ENCODE measurements around the gene NOLC1.

Gene NOLC1

DNA sequence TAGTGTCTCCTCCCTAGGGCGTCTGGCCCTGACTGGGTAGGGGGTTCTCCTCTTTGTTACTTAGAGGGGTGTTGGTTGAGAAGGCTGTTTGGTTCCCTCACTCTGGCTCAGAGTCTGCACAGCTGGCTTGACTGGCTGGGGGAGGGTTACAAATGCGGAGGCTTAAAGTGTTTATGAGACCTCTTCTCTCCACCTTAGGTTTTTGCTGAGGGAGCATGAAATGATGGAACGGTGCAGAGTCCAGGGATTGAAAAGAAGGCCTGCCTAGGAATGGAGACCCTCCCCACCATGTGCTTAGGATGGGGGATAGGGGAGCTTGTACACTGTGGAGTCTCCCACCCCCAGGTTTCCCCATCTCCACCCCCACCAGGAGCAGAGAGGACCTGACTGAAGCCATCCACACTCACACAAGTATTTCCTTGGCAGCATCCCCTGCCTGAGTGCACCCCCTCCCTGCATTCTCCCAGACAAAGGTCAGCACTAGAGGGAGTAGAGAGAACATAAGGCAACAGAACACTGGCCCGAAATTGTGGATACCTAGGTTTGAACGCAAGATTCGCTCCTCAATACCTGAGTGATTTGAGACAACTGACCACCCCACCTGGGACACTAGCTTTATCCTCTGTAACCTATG lies 30.3 kb upstream of the NOLC1 start:
- DNase-seq (ENCODE audit: low read depth in 2 of 2) = no peak

DNA sequence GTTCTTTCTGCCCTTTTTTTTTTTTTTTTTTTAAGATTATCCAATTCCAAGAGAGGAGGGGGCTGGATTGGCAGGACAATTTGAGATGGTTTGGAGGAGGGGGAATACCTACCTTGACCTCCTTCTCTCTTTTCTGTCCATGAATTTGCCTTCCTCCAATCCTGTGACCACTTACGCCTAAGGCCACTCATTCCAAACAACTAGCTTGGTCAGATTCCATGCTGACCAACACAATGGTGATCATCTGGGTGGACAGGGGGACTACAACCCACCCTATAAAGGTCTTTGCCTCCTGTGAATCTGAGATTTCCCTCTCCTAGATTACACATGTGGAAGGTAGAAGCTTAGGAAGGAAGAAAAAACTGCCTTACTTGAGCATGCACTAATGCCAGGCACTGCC lies 29.7 kb upstream of the NOLC1 start:
- no peak for DNase-seq (ENCODE audit: low read depth in 2 of 2)

DNA sequence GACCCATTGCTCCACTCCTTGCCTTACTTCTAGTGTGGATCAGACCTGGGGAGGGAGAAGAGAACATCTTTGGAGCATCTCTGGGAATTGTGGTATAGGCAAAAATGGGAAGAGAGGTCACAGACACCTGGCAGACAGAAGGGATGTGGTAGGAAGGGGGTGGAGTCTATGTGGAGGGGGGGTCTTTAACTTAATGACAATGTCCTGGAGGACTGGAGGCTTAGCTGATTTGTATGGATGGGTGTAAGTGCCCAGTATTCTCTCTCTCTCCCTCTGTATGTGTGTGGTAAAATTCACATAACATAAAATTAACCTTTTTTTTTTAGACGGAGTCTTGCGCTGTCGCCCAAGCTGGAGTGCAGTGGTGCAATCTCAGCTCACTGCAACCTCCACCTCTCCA lies 29.0 kb upstream of the NOLC1 start:
- no peak for DNase-seq (ENCODE audit: low read depth in 2 of 2)

DNA sequence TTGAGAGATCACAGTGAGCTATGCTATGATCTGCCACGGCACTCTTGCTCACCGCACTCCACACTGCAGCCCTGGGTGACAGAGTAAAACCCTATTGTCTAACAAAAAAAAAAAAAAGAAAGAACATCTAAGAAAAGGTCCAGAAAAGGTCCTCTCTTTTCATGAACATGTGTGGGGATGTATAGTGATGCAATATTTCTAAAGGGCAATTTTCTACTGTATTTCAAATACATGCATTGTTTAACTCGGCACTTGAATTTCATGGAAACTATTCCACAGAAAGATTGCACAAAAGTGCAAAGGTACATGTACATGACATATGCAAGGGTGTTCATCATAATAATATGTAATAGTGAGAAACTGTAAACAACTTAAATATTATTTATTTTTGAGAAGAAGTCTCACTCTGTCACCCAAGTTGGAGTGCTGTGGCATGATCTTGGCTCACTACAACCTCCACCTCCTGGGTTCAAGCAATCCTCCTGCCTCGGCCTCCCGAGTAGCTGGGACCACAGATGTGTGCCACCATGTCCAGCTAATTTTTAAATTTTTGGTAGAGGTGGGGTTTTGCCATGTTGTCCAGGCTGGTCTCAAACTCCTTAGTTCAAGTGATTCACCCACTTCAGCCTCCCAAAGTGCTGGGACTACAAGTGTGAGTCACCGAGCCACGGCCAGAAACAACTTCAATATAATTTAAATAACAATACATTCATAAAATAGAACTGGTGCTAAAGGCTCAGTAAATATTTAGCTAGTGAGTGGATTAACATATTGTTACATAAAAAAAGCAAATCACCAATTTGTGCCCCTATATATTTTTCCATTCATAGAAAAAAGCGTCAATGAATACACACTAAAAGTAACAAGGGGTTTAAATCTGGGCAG lies 20.7 kb upstream of the NOLC1 start:
- no peak for DNase-seq (ENCODE audit: low read depth in 2 of 2)

DNA sequence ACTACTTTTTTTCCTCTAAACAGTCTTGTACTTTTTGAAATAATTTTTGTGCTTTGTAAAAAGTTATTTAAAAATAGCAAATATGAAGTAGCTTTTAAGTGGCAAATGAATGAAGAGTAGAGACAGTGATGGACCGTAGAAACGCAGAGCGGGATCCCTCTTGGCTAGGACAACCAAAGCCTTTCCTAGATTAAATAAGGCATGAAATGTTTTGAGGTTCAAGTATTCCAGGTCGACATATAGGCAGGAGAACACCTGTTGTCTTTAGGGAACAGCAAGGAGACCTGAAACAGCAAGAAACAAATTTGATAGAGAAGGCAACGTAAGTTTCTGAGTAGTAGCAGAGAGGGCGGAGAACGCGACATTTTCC lies 20.0 kb upstream of the NOLC1 start:
- no peak for DNase-seq (ENCODE audit: low read depth in 2 of 2)

DNA sequence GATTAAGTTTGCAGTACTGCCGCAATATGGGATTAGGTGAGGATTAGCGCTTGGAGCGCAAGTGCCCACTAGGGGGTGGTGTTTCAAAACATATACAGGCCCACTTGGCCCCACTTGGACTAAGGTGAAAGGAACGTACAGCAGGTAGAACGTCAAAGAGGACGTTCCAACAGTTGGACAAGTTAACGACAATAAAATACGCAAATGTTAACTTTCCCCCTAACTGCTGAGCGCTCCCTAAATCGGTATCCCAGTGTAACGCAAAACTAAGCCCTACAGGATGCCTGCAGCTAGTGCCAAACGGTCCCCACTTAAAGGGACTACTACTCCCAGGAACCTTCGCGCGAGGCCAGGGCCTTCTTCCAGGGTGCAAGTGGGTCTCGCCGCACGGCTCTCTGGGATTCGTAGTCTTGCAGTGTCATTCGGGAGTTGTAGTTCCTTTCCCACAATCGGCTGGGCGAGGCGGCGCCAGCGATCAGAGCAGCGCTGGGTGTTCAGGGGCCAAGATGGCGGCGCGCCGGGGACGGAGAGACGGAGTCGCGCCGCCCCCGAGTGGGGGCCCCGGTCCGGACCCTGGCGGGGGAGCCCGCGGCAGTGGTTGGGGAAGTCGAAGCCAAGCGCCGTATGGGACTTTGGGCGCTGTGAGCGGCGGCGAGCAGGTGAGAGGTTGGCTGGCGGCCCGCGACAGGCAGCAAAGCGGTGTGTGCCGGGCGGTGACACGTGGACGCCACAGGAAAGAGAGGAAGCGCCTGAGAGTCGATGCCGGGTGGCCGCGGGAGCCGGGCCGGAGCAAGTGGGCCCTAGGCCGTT lies 19.4 kb upstream of the NOLC1 start, which contains the start of gene PPRC1:
TSS of gene PPRC1 (plus strand) at position 478 of the 810 bp plus-strand sequence. CDS start at position 507, 29 bp downstream.
- DNase-seq (ENCODE audit: low read depth in 2 of 2) = peak; percentile 94 to 96

DNA sequence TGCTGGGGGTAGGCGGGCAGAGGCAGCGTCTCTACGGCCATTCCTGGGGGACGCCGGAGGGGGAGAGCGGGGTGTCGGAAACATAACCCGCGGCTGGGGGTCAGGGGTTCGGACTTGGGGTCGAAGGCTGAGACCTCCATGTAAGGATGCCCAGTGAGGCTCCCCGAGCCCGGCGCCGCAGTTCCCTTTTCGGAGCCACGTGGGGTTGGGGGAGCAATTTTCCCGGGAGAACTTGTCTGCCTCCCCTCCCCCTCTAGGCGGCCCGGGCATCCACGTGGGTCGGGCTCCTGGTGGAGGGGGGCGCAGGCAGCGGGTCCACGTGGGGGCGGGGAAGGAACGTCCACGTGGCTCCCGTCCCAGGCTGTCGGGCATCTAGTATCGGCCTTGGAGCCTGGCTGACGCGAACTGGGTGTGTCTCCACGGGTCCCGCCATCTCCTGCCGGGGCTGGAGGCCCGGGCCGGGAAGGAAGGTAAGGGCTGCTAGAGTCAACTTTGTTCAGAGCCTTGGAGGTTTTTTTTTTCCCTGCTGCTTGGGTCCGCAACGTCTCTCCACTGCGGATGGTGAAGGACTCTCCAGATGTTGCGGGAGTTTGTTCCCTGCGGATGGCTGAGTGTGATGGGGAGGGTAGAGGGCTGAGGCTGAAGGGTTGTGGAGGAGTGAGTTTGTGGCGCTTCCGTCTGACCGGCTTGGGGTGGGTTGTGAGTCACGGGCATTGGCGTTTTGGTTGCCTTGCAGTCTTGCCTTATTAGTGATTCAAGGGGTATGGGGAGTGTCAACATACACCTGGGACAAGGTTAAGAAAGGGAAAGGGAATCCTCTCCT lies 18.6 kb upstream of the NOLC1 start:
- peak; percentile 44 to 68 for DNase-seq (ENCODE audit: low read depth in 2 of 2)

DNA sequence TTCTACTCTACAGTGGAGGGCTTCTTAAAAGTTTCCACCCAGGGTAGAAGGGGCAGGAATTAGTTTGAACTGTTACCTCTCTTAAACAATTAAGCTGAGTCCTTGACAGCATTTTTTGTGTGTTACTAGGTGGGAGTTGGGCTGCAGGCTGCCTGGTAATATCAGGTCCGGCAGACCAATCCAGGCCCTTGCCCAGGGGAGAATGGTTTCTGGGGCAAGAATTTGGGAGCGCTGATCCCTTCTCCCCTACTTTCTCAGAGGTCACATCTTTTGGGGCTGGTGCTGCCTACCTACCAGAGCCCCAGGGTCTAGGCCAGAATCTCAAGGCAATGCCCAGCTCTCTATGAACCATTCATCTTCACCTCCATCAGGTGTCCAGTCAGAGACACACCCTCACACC lies 17.8 kb upstream of the NOLC1 start:
- DNase-seq (ENCODE audit: low read depth in 2 of 2) = no peak

DNA sequence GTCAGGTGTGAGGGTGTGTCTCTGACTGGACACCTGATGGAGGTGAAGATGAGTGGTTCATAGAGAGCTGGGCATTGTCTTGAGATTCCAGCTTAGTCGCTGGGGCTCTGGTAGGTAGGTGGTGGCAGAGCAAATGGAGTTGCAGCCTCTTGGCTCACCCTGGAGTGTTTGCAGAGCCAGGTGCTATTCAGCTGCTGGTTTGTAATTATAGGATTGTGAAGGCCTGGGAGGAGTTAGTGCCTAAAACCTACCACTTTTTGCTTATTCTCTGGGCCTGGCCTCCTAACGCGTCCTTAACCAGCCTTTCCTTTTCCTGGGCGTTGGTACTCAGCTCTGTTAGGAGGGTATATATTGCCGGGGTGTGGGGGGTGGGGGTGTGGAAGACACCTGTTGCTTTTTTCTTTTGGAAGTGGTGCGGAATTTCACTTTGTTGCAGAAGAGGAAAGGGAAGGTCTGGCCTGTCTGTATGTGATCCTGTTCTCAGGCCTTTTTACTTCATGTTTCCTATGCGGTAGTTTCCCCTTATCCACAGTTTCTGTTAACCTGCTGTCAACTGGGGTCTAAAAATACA lies 16.1 kb upstream of the NOLC1 start:
- DNase-seq (ENCODE audit: low read depth in 2 of 2) = no peak

DNA sequence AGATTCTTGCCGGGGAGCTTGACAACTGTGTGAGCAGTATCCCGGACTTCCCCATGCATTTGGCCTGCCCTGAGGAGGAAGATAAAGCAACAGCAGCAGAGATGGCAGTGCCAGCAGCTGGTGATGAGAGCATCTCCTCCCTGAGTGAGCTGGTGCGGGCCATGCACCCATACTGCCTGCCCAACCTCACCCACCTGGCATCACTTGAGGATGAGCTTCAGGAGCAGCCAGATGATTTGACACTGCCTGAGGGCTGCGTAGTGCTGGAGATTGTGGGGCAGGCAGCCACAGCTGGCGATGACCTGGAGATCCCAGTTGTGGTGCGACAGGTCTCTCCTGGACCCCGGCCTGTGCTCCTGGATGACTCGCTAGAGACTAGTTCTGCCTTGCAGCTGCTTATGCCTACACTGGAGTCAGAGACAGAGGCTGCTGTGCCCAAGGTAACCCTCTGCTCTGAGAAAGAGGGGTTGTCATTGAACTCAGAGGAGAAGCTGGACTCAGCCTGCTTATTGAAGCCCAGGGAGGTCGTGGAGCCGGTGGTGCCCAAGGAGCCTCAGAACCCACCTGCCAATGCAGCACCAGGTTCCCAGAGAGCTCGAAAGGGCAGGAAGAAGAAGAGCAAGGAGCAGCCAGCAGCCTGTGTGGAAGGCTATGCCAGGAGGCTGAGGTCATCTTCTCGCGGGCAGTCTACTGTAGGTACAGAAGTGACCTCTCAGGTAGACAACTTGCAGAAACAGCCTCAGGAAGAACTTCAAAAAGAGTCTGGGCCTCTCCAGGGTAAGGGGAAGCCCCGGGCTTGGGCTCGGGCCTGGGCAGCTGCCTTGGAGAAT lies 12.7 kb upstream of the NOLC1 start:
- DNase-seq (ENCODE audit: low read depth in 2 of 2) = no peak

DNA sequence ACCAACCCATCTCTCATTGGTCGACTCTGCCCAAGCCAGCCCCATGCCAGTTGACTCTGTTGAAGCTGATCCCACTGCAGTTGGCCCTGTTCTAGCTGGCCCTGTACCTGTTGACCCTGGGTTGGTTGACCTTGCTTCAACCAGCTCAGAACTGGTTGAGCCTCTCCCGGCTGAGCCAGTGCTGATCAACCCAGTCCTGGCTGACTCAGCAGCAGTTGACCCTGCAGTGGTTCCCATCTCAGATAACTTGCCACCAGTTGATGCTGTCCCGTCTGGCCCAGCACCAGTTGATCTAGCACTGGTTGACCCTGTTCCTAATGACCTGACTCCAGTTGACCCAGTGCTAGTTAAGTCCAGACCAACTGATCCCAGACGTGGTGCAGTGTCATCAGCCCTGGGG lies 12.0 kb upstream of the NOLC1 start:
- DNase-seq (ENCODE audit: low read depth in 2 of 2) = no peak

DNA sequence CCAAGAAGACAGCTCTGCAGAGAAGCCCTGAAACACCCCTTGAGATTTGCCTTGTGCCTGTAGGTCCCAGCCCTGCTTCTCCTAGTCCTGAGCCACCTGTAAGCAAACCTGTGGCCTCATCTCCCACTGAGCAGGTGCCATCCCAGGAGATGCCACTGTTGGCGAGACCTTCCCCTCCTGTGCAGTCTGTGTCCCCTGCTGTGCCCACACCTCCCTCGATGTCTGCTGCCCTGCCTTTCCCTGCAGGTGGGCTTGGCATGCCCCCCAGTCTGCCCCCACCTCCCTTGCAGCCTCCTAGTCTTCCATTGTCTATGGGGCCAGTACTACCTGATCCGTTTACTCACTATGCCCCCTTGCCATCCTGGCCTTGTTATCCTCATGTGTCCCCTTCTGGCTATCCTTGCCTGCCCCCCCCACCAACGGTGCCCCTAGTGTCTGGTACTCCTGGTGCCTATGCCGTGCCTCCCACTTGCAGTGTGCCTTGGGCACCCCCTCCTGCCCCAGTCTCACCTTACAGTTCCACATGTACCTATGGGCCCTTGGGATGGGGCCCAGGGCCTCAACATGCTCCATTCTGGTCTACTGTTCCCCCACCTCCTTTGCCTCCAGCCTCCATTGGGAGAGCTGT lies 11.2 kb upstream of the NOLC1 start:
- no peak for DNase-seq (ENCODE audit: low read depth in 2 of 2)

DNA sequence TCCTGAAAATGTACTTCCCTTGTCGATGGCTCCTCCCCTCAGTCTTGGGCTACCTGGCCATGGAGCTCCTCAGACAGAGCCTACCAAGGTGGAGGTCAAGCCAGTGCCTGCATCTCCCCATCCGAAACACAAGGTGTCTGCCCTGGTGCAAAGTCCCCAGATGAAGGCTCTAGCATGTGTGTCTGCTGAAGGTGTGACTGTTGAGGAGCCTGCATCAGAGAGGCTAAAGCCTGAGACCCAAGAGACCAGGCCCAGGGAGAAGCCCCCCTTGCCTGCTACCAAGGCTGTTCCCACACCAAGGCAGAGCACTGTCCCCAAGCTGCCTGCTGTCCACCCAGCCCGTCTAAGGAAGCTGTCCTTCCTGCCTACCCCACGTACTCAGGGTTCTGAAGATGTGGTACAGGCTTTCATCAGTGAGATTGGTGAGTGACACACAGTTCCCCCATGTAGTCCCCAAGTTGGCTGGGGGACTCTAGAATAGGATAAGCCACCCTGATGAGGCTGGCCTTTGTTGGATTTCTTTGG lies 10.5 kb upstream of the NOLC1 start:
- no peak for DNase-seq (ENCODE audit: low read depth in 2 of 2)

DNA sequence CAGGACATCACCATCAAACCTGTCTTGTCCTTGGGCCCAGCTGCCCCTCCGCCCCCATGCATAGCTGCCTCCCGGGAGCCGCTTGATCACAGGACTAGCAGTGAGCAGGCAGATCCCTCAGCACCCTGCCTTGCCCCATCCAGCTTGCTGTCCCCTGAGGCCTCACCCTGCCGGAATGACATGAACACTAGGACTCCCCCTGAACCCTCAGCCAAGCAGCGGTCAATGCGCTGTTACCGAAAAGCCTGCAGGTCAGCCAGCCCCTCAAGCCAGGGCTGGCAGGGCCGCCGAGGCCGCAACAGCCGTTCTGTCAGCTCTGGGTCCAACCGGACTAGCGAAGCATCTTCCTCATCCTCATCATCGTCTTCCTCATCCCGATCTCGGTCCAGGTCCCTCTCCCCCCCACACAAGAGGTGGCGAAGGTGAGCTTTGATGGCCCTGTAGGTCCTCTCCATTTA lies 5.2 kb upstream of the NOLC1 start:
- no peak for DNase-seq (ENCODE audit: low read depth in 2 of 2)

DNA sequence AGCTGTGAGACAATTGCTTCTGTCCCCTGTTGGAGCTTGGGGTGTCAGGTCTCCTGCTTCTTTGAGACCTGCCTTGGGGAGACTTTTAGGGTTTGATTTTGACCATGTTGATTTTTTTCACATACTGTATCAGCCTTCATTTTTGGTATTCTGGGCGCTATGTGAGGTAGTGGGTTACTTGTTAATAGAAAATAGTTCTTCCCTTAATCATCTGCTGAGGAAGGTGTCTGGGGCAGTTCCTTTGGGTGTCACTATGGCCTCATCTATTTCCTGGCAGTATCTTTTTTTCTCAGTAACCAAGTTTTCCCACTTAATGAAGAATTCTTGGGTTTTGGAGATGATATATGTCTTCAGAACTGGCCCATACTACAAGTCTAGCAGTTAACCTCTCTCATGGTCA lies 4.6 kb upstream of the NOLC1 start:
- no peak for DNase-seq (ENCODE audit: low read depth in 2 of 2)

DNA sequence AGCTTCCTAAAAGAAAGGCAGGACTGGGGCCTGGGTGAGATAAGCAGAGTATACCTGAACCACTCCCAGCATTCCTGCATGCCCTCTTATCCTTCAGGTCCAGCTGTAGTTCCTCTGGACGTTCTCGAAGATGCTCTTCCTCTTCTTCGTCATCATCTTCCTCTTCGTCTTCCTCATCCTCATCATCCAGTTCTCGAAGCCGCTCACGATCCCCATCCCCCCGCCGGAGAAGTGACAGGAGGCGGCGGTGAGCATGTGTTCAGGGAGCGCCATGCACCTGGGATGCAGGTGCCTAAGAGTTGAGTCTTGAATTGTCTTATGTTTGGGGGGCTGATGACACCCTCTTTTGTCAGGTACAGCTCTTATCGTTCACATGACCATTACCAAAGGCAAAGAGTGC lies 3.9 kb upstream of the NOLC1 start:
- no peak for DNase-seq (ENCODE audit: low read depth in 2 of 2)

DNA sequence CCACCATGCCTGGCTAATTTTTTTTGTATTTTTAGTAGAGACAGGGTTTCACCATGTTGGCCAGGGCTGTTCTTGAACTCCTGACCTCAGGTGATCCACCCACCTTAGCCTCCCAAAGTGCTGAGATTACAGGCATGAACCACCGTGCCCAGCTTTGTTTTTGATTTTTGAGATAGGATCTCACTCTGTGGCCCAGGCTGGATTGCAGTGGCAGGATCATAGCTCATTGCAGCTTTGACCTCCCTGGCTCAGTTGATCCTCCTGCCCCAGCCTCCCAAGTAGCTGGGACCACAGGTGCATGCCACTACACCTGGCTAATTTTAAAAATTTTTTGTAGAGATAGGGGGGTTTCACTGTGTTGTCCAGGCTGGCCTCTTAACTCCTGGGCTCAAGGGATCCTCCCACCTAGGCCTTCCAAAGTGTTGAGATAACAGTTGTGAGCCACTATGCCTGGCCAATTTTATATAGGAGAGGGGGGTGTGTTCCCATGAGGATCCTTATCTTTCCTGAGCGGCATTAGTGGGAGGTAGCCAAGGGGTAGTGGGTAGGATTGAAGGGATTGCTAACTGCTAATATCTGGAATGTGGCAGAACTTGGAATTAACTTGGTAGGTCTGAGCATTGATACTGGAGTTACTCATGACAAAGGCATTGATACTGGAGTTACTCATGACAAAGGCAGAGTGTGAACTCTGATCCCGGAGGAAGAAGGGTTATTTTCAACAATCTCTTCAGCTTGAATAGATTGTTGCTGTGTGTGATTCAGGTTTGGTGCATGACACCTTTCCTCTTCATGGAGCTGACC lies 1.0 kb upstream of the NOLC1 start:
- no peak for DNase-seq (ENCODE audit: low read depth in 2 of 2)

DNA sequence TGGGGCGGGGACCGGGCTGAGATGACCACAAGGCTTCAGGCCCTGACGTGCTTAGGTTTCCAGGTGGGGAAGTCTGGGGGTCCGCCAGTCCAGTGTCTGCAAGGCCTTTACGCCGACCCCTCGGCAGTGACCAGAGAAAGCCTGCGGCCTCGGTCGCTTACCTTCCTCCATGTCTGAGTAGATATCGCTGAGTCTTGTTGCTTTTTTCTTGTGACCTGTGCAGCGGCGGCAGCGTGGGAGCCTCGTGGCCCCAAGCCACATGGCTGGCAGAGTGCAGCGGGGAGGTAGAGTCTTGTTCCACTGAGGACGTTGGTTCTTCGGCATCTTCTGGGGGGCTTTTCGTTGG lies 329 bp downstream of the NOLC1 start:
- peak; percentile 37 to 54 for DNase-seq (ENCODE audit: low read depth in 2 of 2)

DNA sequence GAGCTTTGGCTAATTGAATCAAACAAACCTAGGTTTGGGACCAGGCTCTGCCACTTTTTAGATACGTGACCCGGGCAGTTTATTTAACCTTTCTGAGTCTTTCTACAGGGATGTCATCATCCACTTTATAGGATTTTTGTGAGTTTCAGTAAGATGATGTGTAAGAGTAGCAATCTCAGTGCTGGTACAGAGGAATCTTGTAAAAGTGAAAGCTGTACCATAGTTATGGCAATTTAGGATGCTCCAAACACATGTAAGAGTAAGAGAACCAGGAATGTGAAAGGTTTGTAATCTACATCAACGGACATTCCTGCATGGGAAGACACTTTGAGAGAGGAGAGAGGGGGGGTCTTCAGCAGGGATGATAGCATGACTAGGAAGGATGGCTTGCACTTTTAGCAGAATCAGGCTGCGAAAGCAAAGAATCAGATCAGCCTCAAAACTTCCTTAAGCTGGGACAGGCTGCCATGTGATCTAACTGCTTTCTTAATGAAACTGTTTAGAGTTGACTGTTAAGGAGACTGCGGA lies 968 bp downstream of the NOLC1 start:
- DNase-seq (ENCODE audit: low read depth in 2 of 2) = no peak

Measured in stimulated activated CD4-positive, alpha-beta T cell treated with anti-CD3 and anti-CD28 coated beads, Interleukin-12 subunit alpha, Interleukin-12 subunit beta, amount 100 ng/mL, for 24 hours (primary cell).